ENCODE measurements around the gene CEP128. TPM values are rescaled to one million over a fixed set of nuclear protein-coding genes. Genes with fewer than 3 reads are reported as not detected.

The CEP128 gene
- total RNA-seq, 2 experiments from 2014 or later, result 71.9 to 137 TPM

GRCh38 chr14:80982711-80983110, 41.2 kb upstream of the CEP128 start:
- H3K4me2 ChIP-seq (ENCODE audit: low read length), result no peak overlapping the region
- no peaks in the 10 kb centered on the region; the same call in 1 of the 2 replicates for H3K9me3 ChIP-seq (ENCODE audit: low read length)
- H2AFZ ChIP-seq (ENCODE audit: low read length), result no peak overlapping the region
- TF ChIP-seq EZH2phosphoT487 (IDR thresholded peaks at IDR 0.05; ENCODE audit: borderline replicate concordance, low read depth, low read length) (no peak), CTCF (conservative IDR thresholded peaks at IDR 0.05; ENCODE audit: low read length) (no peak)
- no peak overlapping the region for H3K27ac ChIP-seq (ENCODE audit: low read depth, low read length, poor library complexity, severe bottlenecking)
- no TSS peak for BruUV-seq (replicated peaks)
- CTCF ChIA-PET (ENCODE audit: unreplicated experiment), result interaction anchor here (0.5 kb wide), 1 partner anchor 485 kb away, joined by 3 read pairs; no protein-coding TSS in a partner anchor
- H3K79me2 ChIP-seq (ENCODE audit: insufficient read depth, low read depth, low read length), result no peaks in the 10 kb centered on the region
- H3K4me1 ChIP-seq (ENCODE audit: insufficient read depth, low read length, poor library complexity, severe bottlenecking), result peaks cover 63% of the 10 kb centered on the region
- no peak for DNase-seq (ENCODE audit: low spot score)
- H3K9me2 ChIP-seq (ENCODE audit: insufficient read depth, low read length), result no peaks in the 10 kb centered on the region
- intact Hi-C loops (cut with micrococcal nuclease; ENCODE audit: unreplicated experiment), result loop anchor here (5.0 to 10.0 kb wide), 4 partner anchors 128 to 768 kb away; partner anchors contain the start of genes DIO2 and SEL1L
- H3K36me3 ChIP-seq (ENCODE audit: insufficient read depth, low read length), result no peaks in the 10 kb centered on the region; the same call in 1 of the 2 replicates
- H3K4me3 ChIP-seq (ENCODE audit: low read depth, low read length, poor library complexity, severe bottlenecking), result no peak overlapping the region
- H4K20me1 ChIP-seq (ENCODE audit: insufficient read depth, low read length), result no peaks in the 10 kb centered on the region
- POLR2A ChIA-PET, result interaction anchor here (1.6 to 18.9 kb wide), 2 partner anchors 23 to 51 kb away, joined by 3 to 267 read pairs; partner anchors contain the start of gene TSHR

- BruUV-seq (replicated peaks), result no TSS peak
- no peak for DNase-seq (ENCODE audit: low spot score)
- CTCF ChIA-PET (ENCODE audit: unreplicated experiment), result no interaction called here
- no peak overlapping the region for H3K4me3 ChIP-seq (ENCODE audit: low read depth, low read length, poor library complexity, severe bottlenecking)
- TF ChIP-seq EZH2phosphoT487 (IDR thresholded peaks at IDR 0.05; ENCODE audit: borderline replicate concordance, low read depth, low read length) (no peak), CTCF (conservative IDR thresholded peaks at IDR 0.05; ENCODE audit: low read length) (no peak)
- H2AFZ ChIP-seq (ENCODE audit: low read length), result no peak overlapping the region
- no peaks in the 10 kb centered on the region for H4K20me1 ChIP-seq (ENCODE audit: insufficient read depth, low read length)
- intact Hi-C loops (cut with micrococcal nuclease; ENCODE audit: unreplicated experiment), result loop anchor here (5.0 to 10.0 kb wide), 4 partner anchors 127 to 767 kb away; partner anchors contain the start of genes DIO2 and SEL1L
- no peaks in the 10 kb centered on the region for H3K79me2 ChIP-seq (ENCODE audit: insufficient read depth, low read depth, low read length)
- H3K9me3 ChIP-seq (ENCODE audit: low read length), result no peaks in the 10 kb centered on the region
- POLR2A ChIA-PET, result interaction anchor here (0.6 to 18.9 kb wide), 4 partner anchors 14 to 252 kb away, joined by 3 to 267 read pairs (median 6); partner anchors contain the start of gene TSHR
- H3K4me2 ChIP-seq (ENCODE audit: low read length), result no peak overlapping the region
- H3K36me3 ChIP-seq (ENCODE audit: insufficient read depth, low read length), result no peaks in the 10 kb centered on the region; the same call in 1 of the 2 replicates
- no peak overlapping the region for H3K27ac ChIP-seq (ENCODE audit: low read depth, low read length, poor library complexity, severe bottlenecking)
- no peaks in the 10 kb centered on the region for H3K9me2 ChIP-seq (ENCODE audit: insufficient read depth, low read length)
- peaks cover 63% of the 10 kb centered on the region for H3K4me1 ChIP-seq (ENCODE audit: insufficient read depth, low read length, poor library complexity, severe bottlenecking)
These were observed 40.1 kb upstream of the CEP128 start for GRCh38 chr14:80981673-80982072.

- BruUV-seq (replicated peaks), result no TSS peak
- TF ChIP-seq CTCF (conservative IDR thresholded peaks at IDR 0.05; ENCODE audit: low read length) (no peak), EZH2phosphoT487 (IDR thresholded peaks at IDR 0.05; ENCODE audit: borderline replicate concordance, low read depth, low read length) (no peak)
- H3K9me3 ChIP-seq (ENCODE audit: low read length), result no peaks in the 10 kb centered on the region
These were observed 39.6 kb upstream of the CEP128 start for GRCh38 chr14:80981156-80981555.

More at GRCh38 chr14:80981156-80981555, 39.6 kb upstream of the CEP128 start:
- H3K27ac ChIP-seq (ENCODE audit: low read depth, low read length, poor library complexity, severe bottlenecking), result no peak overlapping the region
- H3K4me1 ChIP-seq (ENCODE audit: insufficient read depth, low read length, poor library complexity, severe bottlenecking), result peaks cover 59% of the 10 kb centered on the region
- intact Hi-C loops (cut with micrococcal nuclease; ENCODE audit: unreplicated experiment), result loop anchor here (5.0 to 10.0 kb wide), 4 partner anchors 126 to 766 kb away; partner anchors contain the start of genes DIO2 and SEL1L
- no peaks in the 10 kb centered on the region for H3K9me2 ChIP-seq (ENCODE audit: insufficient read depth, low read length)
- H3K4me2 ChIP-seq (ENCODE audit: low read length), result no peak overlapping the region
- no peaks in the 10 kb centered on the region for H3K79me2 ChIP-seq (ENCODE audit: insufficient read depth, low read depth, low read length)
- ChIA-PET CTCF (ENCODE audit: unreplicated experiment) (no interaction called here), POLR2A (interaction anchor here (1.1 to 18.9 kb wide), 4 partner anchors 14 to 51 kb away, joined by 4 to 267 read pairs (median 6); partner anchors contain the start of gene TSHR)
- no peak overlapping the region for H2AFZ ChIP-seq (ENCODE audit: low read length)
- H4K20me1 ChIP-seq (ENCODE audit: insufficient read depth, low read length), result no peaks in the 10 kb centered on the region
- no peaks in the 10 kb centered on the region; the same call in 1 of the 2 replicates for H3K36me3 ChIP-seq (ENCODE audit: insufficient read depth, low read length)
- H3K4me3 ChIP-seq (ENCODE audit: low read depth, low read length, poor library complexity, severe bottlenecking), result no peak overlapping the region
- DNase-seq (ENCODE audit: low spot score), result no peak

All from OCI-LY7 (cell line).